ENCODE measurements around the gene DOK7. TPM values are rescaled to one million over a fixed set of nuclear protein-coding genes. Genes with fewer than 3 reads are reported as not detected.

The DOK7 gene
- polyA plus RNA-seq, 1 donor (not counting 4 experiments of a cell fraction or from before 2014, with no cell fraction given): 0.13 TPM

- Histone ChIP-seq H3K4me2 (ENCODE audit: control insufficient read depth, extremely low read depth, insufficient read depth, low read depth, low read length) (no peak overlapping the region), H3K9me1 (ENCODE audit: control insufficient read depth, extremely low read depth, insufficient read depth, low read length) (no peaks in the 10 kb centered on the region), H3K4me3 (ENCODE audit: control insufficient read depth in 2 of 3, extremely low read depth in 1 of 3, insufficient read depth in 2 of 3, low read depth in 1 of 3, low read length in 3 of 3) (no peak overlapping the region), H3K9ac (ENCODE audit: control insufficient read depth, extremely low read depth, insufficient read depth, low read length) (no peak overlapping the region), H3K36me3 (ENCODE audit: control insufficient read depth in 2 of 2, extremely low read depth in 1 of 2, insufficient read depth in 2 of 2, low read length in 2 of 2) (peaks cover 20 to 25% of the 10 kb centered on the region in 2 experiments), H3K27ac (ENCODE audit: control insufficient read depth, insufficient read depth, low read length) (no peak overlapping the region), H3K27me3 (ENCODE audit: control insufficient read depth, extremely low read depth, insufficient read depth, low read length) (no peaks in the 10 kb centered on the region), H2AFZ (ENCODE audit: control insufficient read depth, low read length) (no peak overlapping the region), H3K4me1 (ENCODE audit: control insufficient read depth, extremely low read depth, insufficient read depth, low read length) (no peaks in the 10 kb centered on the region), H3K79me2 (ENCODE audit: control insufficient read depth, insufficient read depth, low read length) (peaks cover 8% of the 10 kb centered on the region), H4K20me1 (ENCODE audit: control insufficient read depth, extremely low read depth, insufficient read depth, low read length) (peaks cover 10% of the 10 kb centered on the region), H3K9me3 (ENCODE audit: control insufficient read depth, low read depth, low read length) (no peaks in the 10 kb centered on the region)
- TF ChIP-seq, protein P1, sequence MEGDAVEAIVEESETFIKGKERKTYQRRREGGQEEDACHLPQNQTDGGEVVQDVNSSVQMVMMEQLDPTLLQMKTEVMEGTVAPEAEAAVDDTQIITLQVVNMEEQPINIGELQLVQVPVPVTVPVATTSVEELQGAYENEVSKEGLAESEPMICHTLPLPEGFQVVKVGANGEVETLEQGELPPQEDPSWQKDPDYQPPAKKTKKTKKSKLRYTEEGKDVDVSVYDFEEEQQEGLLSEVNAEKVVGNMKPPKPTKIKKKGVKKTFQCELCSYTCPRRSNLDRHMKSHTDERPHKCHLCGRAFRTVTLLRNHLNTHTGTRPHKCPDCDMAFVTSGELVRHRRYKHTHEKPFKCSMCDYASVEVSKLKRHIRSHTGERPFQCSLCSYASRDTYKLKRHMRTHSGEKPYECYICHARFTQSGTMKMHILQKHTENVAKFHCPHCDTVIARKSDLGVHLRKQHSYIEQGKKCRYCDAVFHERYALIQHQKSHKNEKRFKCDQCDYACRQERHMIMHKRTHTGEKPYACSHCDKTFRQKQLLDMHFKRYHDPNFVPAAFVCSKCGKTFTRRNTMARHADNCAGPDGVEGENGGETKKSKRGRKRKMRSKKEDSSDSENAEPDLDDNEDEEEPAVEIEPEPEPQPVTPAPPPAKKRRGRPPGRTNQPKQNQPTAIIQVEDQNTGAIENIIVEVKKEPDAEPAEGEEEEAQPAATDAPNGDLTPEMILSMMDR (optimal IDR thresholded peaks at IDR 0.05 in 1 of 3, IDR thresholded peaks at IDR 0.05 in 1 of 3, conservative IDR thresholded peaks at IDR 0.05 in 1 of 3; ENCODE audit: extremely low read depth in 1 of 3, insufficient read depth in 2 of 3, low read length in 3 of 3): no peak
- no peak for TF ChIP-seq EZH2 (IDR thresholded peaks at IDR 0.05; ENCODE audit: low read length)
- dilution Hi-C loops (cut with MboI; ENCODE audit: extremely low pct_ligation_motif_present, low sequenced_read_pairs): no loop called here
- DNase-seq (ENCODE audit: low read depth, low spot score) (no peak), FAIRE-seq (no peak)
These were observed 45.4 kb downstream of the DOK7 start for GRCh38 chr4:3508542-3508941.

DNA sequence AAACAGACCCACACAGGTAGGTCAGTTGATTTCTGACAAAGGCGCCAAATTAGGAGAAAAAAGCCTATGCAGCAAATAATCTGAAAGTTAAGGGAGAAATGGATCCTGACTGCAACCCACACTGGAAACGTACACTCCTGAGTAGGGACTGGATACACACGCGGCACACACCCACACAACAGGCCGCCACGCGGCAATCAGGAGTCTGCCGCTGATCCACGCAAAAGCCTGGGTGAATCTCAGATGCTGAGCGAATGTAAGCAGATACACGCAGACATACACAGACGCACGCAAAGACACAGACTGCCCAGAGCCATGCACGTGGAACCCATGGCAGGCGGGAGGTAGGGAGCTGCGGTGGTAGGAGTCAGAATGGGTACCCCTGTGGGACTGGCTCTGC, 47.4 kb downstream of the DOK7 start:
- no peak overlapping the region for H3K27ac ChIP-seq (ENCODE audit: control insufficient read depth, insufficient read depth, low read length)
- peaks cover 18 to 23% of the 10 kb centered on the region in 2 experiments for H3K36me3 ChIP-seq (ENCODE audit: control insufficient read depth in 2 of 2, extremely low read depth in 1 of 2, insufficient read depth in 2 of 2, low read length in 2 of 2)
- H3K4me1 ChIP-seq (ENCODE audit: control insufficient read depth, extremely low read depth, insufficient read depth, low read length): no peaks in the 10 kb centered on the region
- H3K27me3 ChIP-seq (ENCODE audit: control insufficient read depth, extremely low read depth, insufficient read depth, low read length): no peaks in the 10 kb centered on the region
- H2AFZ ChIP-seq (ENCODE audit: control insufficient read depth, low read length): no peak overlapping the region
- H3K79me2 ChIP-seq (ENCODE audit: control insufficient read depth, insufficient read depth, low read length): peaks cover 5% of the 10 kb centered on the region
- H3K9me3 ChIP-seq (ENCODE audit: control insufficient read depth, low read depth, low read length): no peaks in the 10 kb centered on the region
- H3K4me3 ChIP-seq (ENCODE audit: control insufficient read depth in 2 of 3, extremely low read depth in 1 of 3, insufficient read depth in 2 of 3, low read depth in 1 of 3, low read length in 3 of 3): no peak overlapping the region
- no peaks in the 10 kb centered on the region for H3K9me1 ChIP-seq (ENCODE audit: control insufficient read depth, extremely low read depth, insufficient read depth, low read length)
- no peak overlapping the region for H3K9ac ChIP-seq (ENCODE audit: control insufficient read depth, extremely low read depth, insufficient read depth, low read length)
- peaks cover 10% of the 10 kb centered on the region for H4K20me1 ChIP-seq (ENCODE audit: control insufficient read depth, extremely low read depth, insufficient read depth, low read length)
- FAIRE-seq: no peak
- DNase-seq (ENCODE audit: low read depth, low spot score): no peak
- TF ChIP-seq, protein P1 (optimal IDR thresholded peaks at IDR 0.05 in 1 of 3, IDR thresholded peaks at IDR 0.05 in 1 of 3, conservative IDR thresholded peaks at IDR 0.05 in 1 of 3; ENCODE audit: extremely low read depth in 1 of 3, insufficient read depth in 2 of 3, low read length in 3 of 3): no peak
- TF ChIP-seq EZH2 (IDR thresholded peaks at IDR 0.05; ENCODE audit: low read length): no peak
- dilution Hi-C loops (cut with MboI; ENCODE audit: extremely low pct_ligation_motif_present, low sequenced_read_pairs): no loop called here
- no peak overlapping the region for H3K4me2 ChIP-seq (ENCODE audit: control insufficient read depth, extremely low read depth, insufficient read depth, low read depth, low read length)
